GM21737 (cell line): ENCODE data around the gene SLC9A8.

Source experiments
- ATAC-seq: cut with Tn5 transposase; IDR thresholded peaks from one replicate; pipeline ENCODE4 v1.9.1; 2021; ENCODE audit warnings: mild to moderate bottlenecking, moderate library complexity; ENCODE audit not compliant: unreplicated experiment

The SLC9A8 gene

DNA sequence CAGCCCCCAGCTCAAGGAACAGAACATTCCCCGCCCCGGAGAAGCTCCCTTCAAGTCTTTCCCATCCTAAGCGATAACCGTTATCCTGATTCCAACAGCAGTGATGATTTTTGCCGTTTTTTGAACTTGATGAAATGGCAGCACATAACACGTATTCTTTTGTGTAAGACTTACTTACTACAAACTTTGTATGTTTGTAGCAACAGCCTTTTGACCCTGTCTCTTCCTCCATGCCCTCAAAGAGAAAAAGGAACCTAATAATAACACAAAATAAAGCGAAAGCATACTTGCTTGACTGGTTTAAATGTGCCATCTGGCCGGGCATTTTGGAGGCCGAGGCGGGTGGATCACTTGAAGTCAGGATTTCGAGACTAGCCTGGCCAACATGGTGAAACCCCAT, 26.4 kb upstream of the SLC9A8 start:
- ATAC-seq = peak; percentile 10

- ATAC-seq = no peak
Observed at GRCh38 chr20:49786668-49787370, 25.8 kb upstream of the SLC9A8 start.

DNA sequence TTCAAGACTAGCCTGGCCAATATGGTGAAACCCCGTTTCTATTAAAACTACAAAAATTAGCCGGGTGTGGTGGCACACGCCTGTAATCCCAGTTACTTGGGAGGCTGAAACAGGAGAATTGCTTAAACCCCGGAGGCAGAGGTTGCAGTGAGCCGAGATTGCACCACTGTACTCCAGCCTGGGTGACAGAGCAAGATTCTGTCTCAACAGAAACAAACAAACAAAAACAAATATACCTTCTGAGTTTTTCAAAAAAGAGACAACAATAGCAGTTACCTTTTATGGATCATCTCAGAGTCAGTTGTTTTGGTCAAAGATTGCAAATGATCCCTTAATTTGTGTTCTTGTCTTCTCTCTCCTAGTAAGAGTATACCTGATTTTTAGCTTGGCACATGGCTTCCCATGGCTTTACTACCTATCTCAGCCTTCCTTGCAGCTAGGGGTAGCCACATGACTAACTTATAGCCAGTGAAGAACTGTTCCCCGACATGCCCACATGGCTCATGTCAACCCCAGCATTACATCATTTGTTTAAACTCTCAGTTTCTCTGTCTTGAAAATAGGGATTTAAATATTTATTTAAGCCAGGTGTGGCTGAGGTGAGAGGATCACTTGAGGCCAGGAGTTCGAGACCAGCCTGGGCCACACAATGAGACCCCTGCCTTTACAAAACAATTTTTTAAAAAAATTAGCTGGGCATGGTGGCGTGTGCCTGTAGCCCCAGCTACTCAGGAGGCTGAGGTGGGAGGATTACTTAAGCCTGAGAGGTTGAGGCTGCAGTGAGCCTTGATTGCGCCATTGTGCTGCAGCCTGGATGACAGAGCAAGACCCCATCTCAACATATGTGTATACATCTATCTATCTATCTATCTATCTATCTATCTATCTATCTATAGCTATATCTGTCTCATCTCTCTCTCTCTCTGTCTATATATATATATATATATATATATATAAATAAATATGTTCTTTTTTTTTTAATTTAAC, 25.0 kb upstream of the SLC9A8 start:
- no peak for ATAC-seq

- ATAC-seq = no peak
Observed at GRCh38 chr20:49790077-49790798, 22.4 kb upstream of the SLC9A8 start.

DNA sequence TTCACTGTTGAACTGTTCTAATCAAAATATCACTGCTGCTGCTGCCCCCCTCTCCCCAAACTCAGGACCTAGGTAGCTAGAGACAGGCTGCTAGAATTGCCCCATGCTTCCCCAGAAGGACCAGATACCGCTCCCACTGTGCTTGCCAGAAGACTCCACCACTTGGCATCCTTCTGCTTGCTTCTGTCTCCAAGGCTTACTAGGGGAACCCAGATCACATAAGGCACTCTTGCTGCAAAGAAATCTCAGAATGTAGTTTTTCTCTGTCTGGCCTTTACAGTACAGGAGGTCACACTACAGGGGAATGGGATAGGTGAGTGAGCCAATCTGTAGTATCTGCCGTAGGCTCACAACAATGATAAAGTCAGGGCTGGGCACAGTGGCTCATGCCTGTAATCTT, 21.5 kb upstream of the SLC9A8 start:
- no peak for ATAC-seq

GRCh38 chr20:49792006-49792405, 20.6 kb upstream of the SLC9A8 start:
- no peak for ATAC-seq

GRCh38 chr20:49792611-49793010, 20.0 kb upstream of the SLC9A8 start:
- ATAC-seq = no peak

GRCh38 chr20:49794336-49795134, 18.1 kb upstream of the SLC9A8 start:
- no peak for ATAC-seq

GRCh38 chr20:49795135-49795424, 17.5 kb upstream of the SLC9A8 start:
- ATAC-seq = no peak

DNA sequence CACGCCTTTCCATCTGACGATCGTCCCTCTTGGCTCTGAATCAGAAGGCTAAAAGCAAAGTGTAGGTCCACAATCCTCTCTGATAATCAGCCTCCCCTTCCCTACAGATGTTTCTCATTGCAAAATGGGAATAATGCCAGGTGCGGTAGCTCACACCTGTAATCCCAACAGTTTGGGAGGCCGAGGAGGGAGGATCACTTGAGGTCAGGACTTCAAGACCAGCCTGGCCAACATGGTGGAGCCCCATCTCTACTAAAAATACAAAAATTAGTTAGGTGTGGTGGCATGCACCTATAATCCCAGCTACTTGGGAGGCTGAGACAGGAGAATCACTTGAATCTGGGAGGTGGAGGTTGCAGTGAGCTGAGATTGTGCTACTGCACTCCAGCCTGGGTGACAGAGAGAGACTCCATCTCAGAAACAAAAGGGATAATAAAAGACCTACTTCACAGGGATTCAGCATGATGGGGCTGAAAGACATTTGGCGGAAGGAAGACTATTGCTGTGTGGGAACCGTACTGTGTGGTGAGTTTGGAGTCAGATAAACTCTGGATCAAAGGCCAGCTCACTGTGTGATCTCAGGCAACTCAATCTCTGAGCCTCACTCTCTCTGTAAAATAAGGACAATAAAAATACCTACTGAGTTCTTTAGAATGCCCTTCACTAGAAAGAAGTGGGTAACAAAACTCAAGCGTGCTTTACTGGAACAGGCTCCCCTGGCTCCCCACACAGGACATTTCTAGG, 15.9 kb upstream of the SLC9A8 start:
- no peak for ATAC-seq

DNA sequence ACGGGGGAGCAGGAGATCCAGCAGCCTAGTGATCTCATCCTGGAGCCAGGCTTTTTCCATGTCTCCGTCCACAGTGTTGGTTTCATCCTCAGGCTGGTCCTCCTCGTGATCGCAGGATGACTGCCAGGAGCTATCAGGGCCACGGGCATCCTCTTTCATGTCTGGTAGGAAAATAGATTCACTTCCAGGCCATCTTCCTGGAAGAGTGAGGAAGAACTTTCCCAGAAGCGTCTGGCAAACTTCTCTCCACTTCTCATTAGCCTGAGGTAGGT, 15.3 kb upstream of the SLC9A8 start:
- ATAC-seq = no peak

- no peak for ATAC-seq
Observed at GRCh38 chr20:49798718-49799117, 13.9 kb upstream of the SLC9A8 start.

- ATAC-seq = no peak
Observed at GRCh38 chr20:49799698-49800097, 12.9 kb upstream of the SLC9A8 start.

GRCh38 chr20:49803418-49803817, 9.2 kb upstream of the SLC9A8 start:
- no peak for ATAC-seq

GRCh38 chr20:49804364-49804763, 8.3 kb upstream of the SLC9A8 start:
- ATAC-seq = no peak

GRCh38 chr20:49805224-49805876, 7.3 kb upstream of the SLC9A8 start:
- ATAC-seq = peak; percentile 49

GRCh38 chr20:49808753-49809152, 3.9 kb upstream of the SLC9A8 start:
- ATAC-seq = no peak

- ATAC-seq = no peak
Observed at GRCh38 chr20:49809803-49810359, 2.7 kb upstream of the SLC9A8 start.

DNA sequence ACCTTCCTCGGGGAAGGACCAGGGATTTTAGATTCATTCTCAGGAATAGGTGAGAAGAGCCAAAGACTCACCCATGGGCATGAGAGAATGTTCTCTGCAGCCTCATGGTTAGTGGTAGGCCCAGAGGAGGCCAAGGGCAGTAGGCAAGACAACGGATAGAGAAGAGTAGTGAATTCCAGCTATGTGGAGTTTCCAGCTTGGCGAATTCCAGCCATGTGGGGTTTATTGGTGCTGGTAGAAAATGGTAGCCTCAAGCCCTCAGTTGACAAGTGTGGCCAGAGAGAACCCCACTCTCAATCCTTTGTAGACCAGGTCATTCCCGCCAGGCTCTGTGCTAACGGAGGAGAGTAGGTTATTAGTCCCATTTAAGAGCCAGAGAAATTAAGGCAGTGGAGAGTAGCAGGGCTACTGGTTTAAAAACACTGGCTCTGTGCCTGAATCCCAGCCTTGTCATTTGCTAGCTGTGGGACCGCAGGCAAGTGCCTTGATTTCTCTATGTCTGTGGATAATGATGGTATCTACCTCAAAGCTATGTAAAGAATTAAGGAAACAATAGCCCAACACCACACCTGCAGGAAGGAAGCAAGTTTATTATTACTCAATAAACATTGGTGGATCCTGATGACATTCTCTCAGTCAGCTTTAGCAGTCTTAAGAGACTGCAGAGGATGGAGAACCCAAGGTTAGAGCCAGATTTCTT, 2.0 kb upstream of the SLC9A8 start:
- no peak for ATAC-seq
